Tibial nerve (tissue), 3 donors: ENCODE measurements around the gene EFCAB8.

Experiments used
- CTCF ChIP-seq, 5 experiments: fragments of 200-600 bp in 3 of 5; fragments of 450-650 bp in 2 of 5; sonication (generic) in 3 of 5; IDR thresholded peaks; one replicate each; pipeline ENCODE4 v1.5.1; 2016 to 2019; ENCODE audit warnings: antibody characterized with exemption in 5 of 5, mild to moderate bottlenecking in 3 of 5, moderate library complexity in 2 of 5
- POLR2A ChIP-seq, 2 donors: fragments of 450-650 bp; IDR thresholded peaks; one replicate each; pipeline ENCODE4 v1.6.1; 2017; ENCODE audit warnings: antibody characterized with exemption in 2 of 2, mild to moderate bottlenecking in 2 of 2, moderate library complexity in 2 of 2

GRCh38 chr20:32957459-32957858 lies 98.7 kb downstream of the EFCAB8 start:
- no peak for TF ChIP-seq CTCF (IDR thresholded peaks at IDR 0.05)
- TF ChIP-seq POLR2A (IDR thresholded peaks at IDR 0.05): no peak
